ENCODE measurements around the gene PHACTR3. TPM values are rescaled to one million over a fixed set of nuclear protein-coding genes. Genes with fewer than 3 reads are reported as not detected.

The PHACTR3 gene
- total RNA-seq, 1 donor from 2014 or later, result 0.14 TPM

GRCh38 chr20:59620860-59621505 is 16.6 kb downstream of the PHACTR3 start:
- H3K9me3 Mint-ChIP-seq (ENCODE audit: unreplicated experiment), result peaks cover 4% of the 10 kb centered on the region
- Histone ChIP-seq H3K4me3 (ENCODE audit: insufficient read depth, low read depth, low read length) (no peak overlapping the region), H3K36me3 (ENCODE audit: insufficient read depth, low read length) (no peaks in the 10 kb centered on the region), H3K79me2 (ENCODE audit: insufficient read depth, low read length) (no peaks in the 10 kb centered on the region), H3K27ac (ENCODE audit: low read depth, low read length) (no peak overlapping the region), H3K9me3 (ENCODE audit: insufficient read depth, low read depth, low read length) (no peaks in the 10 kb centered on the region), H3K4me2 (ENCODE audit: low read length) (no peak overlapping the region), H2AFZ (ENCODE audit: low read depth, low read length) (no peak overlapping the region), H3K27me3 (ENCODE audit: insufficient read depth, low read length) (no peaks in the 10 kb centered on the region), H3K4me1 (ENCODE audit: insufficient read depth, low read length) (no peaks in the 10 kb centered on the region), H3K9ac (ENCODE audit: low read length) (no peak overlapping the region), H4K20me1 (ENCODE audit: insufficient read depth, low read length) (no peaks in the 10 kb centered on the region)
- DNase-seq (ENCODE audit: low read depth) (no peak), FAIRE-seq (no peak)
- H3K27me3 Mint-ChIP-seq (ENCODE audit: low read depth, unreplicated experiment), result peaks cover 72% of the 10 kb centered on the region
- TF ChIP-seq EZH2 (IDR thresholded peaks at IDR 0.05; ENCODE audit: insufficient read depth, low read length) (no peak), CTCF (IDR thresholded peaks at IDR 0.05; ENCODE audit: insufficient read depth, low read depth, low read length) (no peak)
- no peak overlapping the region for H3K27ac Mint-ChIP-seq (ENCODE audit: unreplicated experiment)
- H3K4me3 Mint-ChIP-seq (ENCODE audit: unreplicated experiment), result no peak overlapping the region
- H3K4me1 Mint-ChIP-seq (ENCODE audit: low read depth, unreplicated experiment), result no peaks in the 10 kb centered on the region
- H3K36me3 Mint-ChIP-seq (ENCODE audit: low read depth, unreplicated experiment), result no peaks in the 10 kb centered on the region

GRCh38 chr20:59622496-59622895 is 18.2 kb downstream of the PHACTR3 start:
- Histone ChIP-seq H3K27ac (ENCODE audit: low read depth, low read length) (no peak overlapping the region), H3K27me3 (ENCODE audit: insufficient read depth, low read length) (no peaks in the 10 kb centered on the region), H3K36me3 (ENCODE audit: insufficient read depth, low read length) (no peaks in the 10 kb centered on the region), H3K4me3 (ENCODE audit: insufficient read depth, low read depth, low read length) (no peak overlapping the region), H4K20me1 (ENCODE audit: insufficient read depth, low read length) (no peaks in the 10 kb centered on the region), H3K4me2 (ENCODE audit: low read length) (no peak overlapping the region), H3K79me2 (ENCODE audit: insufficient read depth, low read length) (no peaks in the 10 kb centered on the region), H3K4me1 (ENCODE audit: insufficient read depth, low read length) (no peaks in the 10 kb centered on the region), H2AFZ (ENCODE audit: low read depth, low read length) (no peak overlapping the region), H3K9ac (ENCODE audit: low read length) (no peak overlapping the region), H3K9me3 (ENCODE audit: insufficient read depth, low read depth, low read length) (peaks cover 5% of the 10 kb centered on the region)
- Mint-ChIP-seq H3K4me1 (ENCODE audit: low read depth, unreplicated experiment) (no peaks in the 10 kb centered on the region), H3K36me3 (ENCODE audit: low read depth, unreplicated experiment) (no peaks in the 10 kb centered on the region), H3K9me3 (ENCODE audit: unreplicated experiment) (peaks cover 8% of the 10 kb centered on the region), H3K27me3 (ENCODE audit: low read depth, unreplicated experiment) (peaks cover 70% of the 10 kb centered on the region), H3K4me3 (ENCODE audit: unreplicated experiment) (no peak overlapping the region), H3K27ac (ENCODE audit: unreplicated experiment) (no peak overlapping the region)
- DNase-seq (ENCODE audit: low read depth) (no peak), FAIRE-seq (no peak)
- no peak for TF ChIP-seq CTCF (IDR thresholded peaks at IDR 0.05; ENCODE audit: insufficient read depth, low read depth, low read length)
- TF ChIP-seq EZH2 (IDR thresholded peaks at IDR 0.05; ENCODE audit: insufficient read depth, low read length), result no peak

GRCh38 chr20:59623133-59623532 is 18.8 kb downstream of the PHACTR3 start:
- H3K4me3 Mint-ChIP-seq (ENCODE audit: unreplicated experiment), result no peak overlapping the region
- no peaks in the 10 kb centered on the region for H3K36me3 ChIP-seq (ENCODE audit: insufficient read depth, low read length)
- no peak overlapping the region for H3K27ac Mint-ChIP-seq (ENCODE audit: unreplicated experiment)
- FAIRE-seq, result no peak
- no peaks in the 10 kb centered on the region for H3K27me3 ChIP-seq (ENCODE audit: insufficient read depth, low read length)
- peaks cover 68% of the 10 kb centered on the region for H3K27me3 Mint-ChIP-seq (ENCODE audit: low read depth, unreplicated experiment)
- H4K20me1 ChIP-seq (ENCODE audit: insufficient read depth, low read length), result no peaks in the 10 kb centered on the region
- no peak overlapping the region for H3K4me2 ChIP-seq (ENCODE audit: low read length)
- peaks cover 5% of the 10 kb centered on the region for H3K9me3 ChIP-seq (ENCODE audit: insufficient read depth, low read depth, low read length)
- H3K4me1 Mint-ChIP-seq (ENCODE audit: low read depth, unreplicated experiment), result no peaks in the 10 kb centered on the region
- no peaks in the 10 kb centered on the region for H3K4me1 ChIP-seq (ENCODE audit: insufficient read depth, low read length)
- H3K9ac ChIP-seq (ENCODE audit: low read length), result no peak overlapping the region
- H2AFZ ChIP-seq (ENCODE audit: low read depth, low read length), result no peak overlapping the region
- TF ChIP-seq EZH2 (IDR thresholded peaks at IDR 0.05; ENCODE audit: insufficient read depth, low read length) (no peak), CTCF (IDR thresholded peaks at IDR 0.05; ENCODE audit: insufficient read depth, low read depth, low read length) (no peak)
- DNase-seq (ENCODE audit: low read depth), result no peak
- no peaks in the 10 kb centered on the region for H3K79me2 ChIP-seq (ENCODE audit: insufficient read depth, low read length)
- no peak overlapping the region for H3K27ac ChIP-seq (ENCODE audit: low read depth, low read length)
- H3K9me3 Mint-ChIP-seq (ENCODE audit: unreplicated experiment), result peaks cover 8% of the 10 kb centered on the region
- no peaks in the 10 kb centered on the region for H3K36me3 Mint-ChIP-seq (ENCODE audit: low read depth, unreplicated experiment)
- H3K4me3 ChIP-seq (ENCODE audit: insufficient read depth, low read depth, low read length), result no peak overlapping the region

Data from astrocyte (in vitro differentiated cells and primary cell).